NB4 (cell line): ENCODE measurements around the gene TMEM45A.

ENCODE experiments used
- DNase-seq: peaks from one replicate; pipeline ENCODE4 v3.0.0; 2010; ENCODE audit warnings: low read depth
- H3K4me3 ChIP-seq: one replicate; pipeline ENCODE4 v1.5.1; 2011; ENCODE audit warnings: mild to moderate bottlenecking, low read depth, low read length, moderate library complexity
- CTCF ChIP-seq: IDR thresholded peaks from one replicate; pipeline ENCODE4 v1.5.1; 2012; ENCODE audit warnings: low read depth, low read length
- MAX ChIP-seq: IDR thresholded peaks from 2 replicates; pipeline ENCODE4 v1.6.1; 2011; ENCODE audit warnings: low read depth, low read length
- MYC ChIP-seq: IDR thresholded peaks from 2 replicates; pipeline ENCODE4 v1.6.1; 2011; ENCODE audit warnings: low read depth, low read length
- POLR2A ChIP-seq: IDR thresholded peaks from 2 replicates; pipeline ENCODE4 v1.6.1; 2011; ENCODE audit warnings: mild to moderate bottlenecking; ENCODE audit not compliant: insufficient read length; ENCODE audit errors: extremely low read depth

Gene TMEM45A

GRCh38 chr3:100615684-100616083 is 123.3 kb downstream of the TMEM45A start:
- DNase-seq, result no peak
- no peak overlapping the region for H3K4me3 ChIP-seq

GRCh38 chr3:100621251-100621650 is 128.8 kb downstream of the TMEM45A start:
- no peak for DNase-seq
- H3K4me3 ChIP-seq, result no peak overlapping the region
- TF ChIP-seq MYC, result no peak
- TF ChIP-seq CTCF, result no peak
- no peak for TF ChIP-seq POLR2A
- TF ChIP-seq MAX, result no peak

More at GRCh38 chr3:100615684-100616083, 123.3 kb downstream of the TMEM45A start:
- TF ChIP-seq MAX (no peak), MYC (no peak), POLR2A (no peak), CTCF (no peak)
